HG03280 (cell line): Measurements from ENCODE around the gene LPXN.

ENCODE experiments used
- ATAC-seq: cut with Tn5 transposase; IDR thresholded peaks from one replicate; pipeline ENCODE4 v1.9.1; 2021; ENCODE audit warnings: mild to moderate bottlenecking, moderate library complexity; ENCODE audit not compliant: unreplicated experiment

LPXN gene

GRCh38 chr11:58575377-58576020 lies at the start of gene LPXN:
TSS of gene LPXN (minus strand) at chr11:58575856. CDS start at chr11:58575772, 84 bp downstream.
- ATAC-seq: no peak

GRCh38 chr11:58625086-58625485 lies 49.4 kb upstream of the LPXN start:
- no peak for ATAC-seq

GRCh38 chr11:58622344-58622743 lies 46.7 kb upstream of the LPXN start, which contains the start of gene CNTF:
TSS of gene CNTF (plus strand) at chr11:58622665. CDS start at chr11:58622753, 88 bp downstream.
- ATAC-seq: no peak

- ATAC-seq: no peak
Measured at GRCh38 chr11:58621586-58622262, 46.1 kb upstream of the LPXN start.

GRCh38 chr11:58617976-58618557 lies 42.4 kb upstream of the LPXN start:
- no peak for ATAC-seq

GRCh38 chr11:58616594-58616993 lies 40.9 kb upstream of the LPXN start:
- no peak for ATAC-seq

- ATAC-seq: no peak
Measured at GRCh38 chr11:58615559-58615958, 39.9 kb upstream of the LPXN start.

GRCh38 chr11:58613228-58613627 lies 37.6 kb upstream of the LPXN start:
- ATAC-seq: no peak

- no peak for ATAC-seq
Measured at GRCh38 chr11:58609723-58610122, 34.1 kb upstream of the LPXN start.

GRCh38 chr11:58608331-58608730 lies 32.7 kb upstream of the LPXN start:
- ATAC-seq: no peak

- ATAC-seq: no peak
Measured at GRCh38 chr11:58606930-58607714, 31.5 kb upstream of the LPXN start.

GRCh38 chr11:58600510-58600909 lies 24.9 kb upstream of the LPXN start:
- ATAC-seq: no peak

GRCh38 chr11:58597486-58598144 lies 22.0 kb upstream of the LPXN start:
- no peak for ATAC-seq

GRCh38 chr11:58596621-58597020 lies 21.0 kb upstream of the LPXN start:
- ATAC-seq: no peak

GRCh38 chr11:58594826-58595225 lies 19.2 kb upstream of the LPXN start:
- ATAC-seq: no peak

GRCh38 chr11:58592760-58593472 lies 17.3 kb upstream of the LPXN start:
- ATAC-seq: no peak

GRCh38 chr11:58591659-58592058 lies 16.0 kb upstream of the LPXN start:
- ATAC-seq: no peak

GRCh38 chr11:58586998-58587397 lies 11.3 kb upstream of the LPXN start:
- ATAC-seq: no peak

- ATAC-seq: no peak
Measured at GRCh38 chr11:58582437-58582836, 6.8 kb upstream of the LPXN start.

- no peak for ATAC-seq
Measured at GRCh38 chr11:58580311-58580710, 4.7 kb upstream of the LPXN start.
